ENCODE measurements around the gene ECM2. TPM values are rescaled to one million over a fixed set of nuclear protein-coding genes. Genes with fewer than 3 reads are reported as not detected.

Gene ECM2
- total and polyA plus RNA-seq, 2 of the 8 experiments (the other 6 are each of a cell fraction or from before 2014, with no cell fraction given): not detected

DNA sequence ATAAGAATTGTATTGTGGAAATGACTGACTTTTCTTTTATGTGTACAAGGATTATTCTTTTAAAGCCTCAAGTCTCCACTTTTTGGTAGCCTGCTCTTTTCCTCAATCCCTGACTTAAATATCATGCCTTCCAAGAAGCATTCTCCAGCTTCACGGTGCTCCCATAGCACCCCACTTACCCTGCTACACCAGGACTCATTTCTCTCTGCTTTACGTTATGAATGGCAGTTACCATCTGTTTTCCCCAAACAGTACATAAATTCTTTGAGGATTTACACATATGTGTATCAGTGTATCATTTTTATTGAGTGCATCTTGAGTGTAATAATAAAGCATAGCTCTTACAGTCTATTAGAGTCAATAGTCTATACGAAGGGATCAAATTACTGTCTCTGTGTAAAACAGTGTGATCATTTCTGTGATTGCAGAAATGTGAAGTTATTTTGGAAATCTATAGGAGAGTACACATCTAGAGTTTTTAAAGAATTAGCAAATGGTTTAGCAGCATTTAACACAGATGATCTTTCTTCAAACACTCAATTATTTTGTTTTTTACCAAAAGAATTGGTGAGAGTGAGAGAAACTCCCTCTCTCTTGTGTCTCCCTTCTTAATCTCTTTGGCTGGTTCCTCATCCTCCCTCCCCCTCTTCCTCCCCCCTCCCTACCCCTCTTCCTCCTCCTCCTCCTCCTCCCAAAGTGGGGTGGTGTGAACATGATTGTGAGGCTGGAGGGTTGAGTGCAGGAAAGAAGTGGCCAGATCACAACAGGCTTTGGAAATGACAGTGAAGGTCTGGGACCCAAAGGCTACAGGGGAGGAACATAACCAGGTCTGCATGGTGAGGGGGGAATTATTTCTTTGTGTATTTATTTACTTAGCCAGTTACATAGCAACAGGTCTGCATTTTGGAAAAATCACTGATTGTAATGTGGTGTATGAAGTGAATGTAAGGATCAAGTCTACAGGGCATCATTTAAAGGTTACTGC is 27.6 kb upstream of the ECM2 start:
- WGBS, 2 experiments (ENCODE audit: extremely low coverage in 1 of 2, insufficient coverage in 1 of 2, insufficient read length in 1 of 2, insufficient replicate concordance in 2 of 2, low coverage in 1 of 2, low lambda C conversion rate in 2 of 2, missing lambda C conversion rate in 1 of 2): 75% methylated on average over 3 of the region's 3 CpGs; no CpG with 5 or more reads in 1 of the 2 experiments
- no peak overlapping the region for H3K23ac ChIP-seq (ENCODE audit: insufficient read length)
- H3K4ac ChIP-seq (replicated peaks; ENCODE audit: insufficient read length, low read depth, low read length): no peak overlapping the region
- no peak overlapping the region for H3K14ac ChIP-seq (ENCODE audit: insufficient read length)
- H3K23me2 ChIP-seq (ENCODE audit: low read depth, low read length): no peaks in the 10 kb centered on the region
- no peak overlapping the region for H3K18ac ChIP-seq (ENCODE audit: extremely low read depth, low read length)
- no peaks in the 10 kb centered on the region for H3K36me3 ChIP-seq (ENCODE audit: control insufficient read depth in 2 of 4, insufficient read depth in 4 of 4, low read length in 3 of 4)
- no peak overlapping the region for H3K4me3 ChIP-seq (ENCODE audit: extremely low read depth in 1 of 4, insufficient read depth in 2 of 4, low read depth in 3 of 4, low read length in 4 of 4)
- no peaks in the 10 kb centered on the region for H3K27me3 ChIP-seq (replicated peaks in 1 of 4; ENCODE audit: control insufficient read depth in 3 of 4, extremely low read depth in 1 of 4, insufficient read depth in 3 of 4, low read length in 3 of 4)
- TF ChIP-seq, protein P1, sequence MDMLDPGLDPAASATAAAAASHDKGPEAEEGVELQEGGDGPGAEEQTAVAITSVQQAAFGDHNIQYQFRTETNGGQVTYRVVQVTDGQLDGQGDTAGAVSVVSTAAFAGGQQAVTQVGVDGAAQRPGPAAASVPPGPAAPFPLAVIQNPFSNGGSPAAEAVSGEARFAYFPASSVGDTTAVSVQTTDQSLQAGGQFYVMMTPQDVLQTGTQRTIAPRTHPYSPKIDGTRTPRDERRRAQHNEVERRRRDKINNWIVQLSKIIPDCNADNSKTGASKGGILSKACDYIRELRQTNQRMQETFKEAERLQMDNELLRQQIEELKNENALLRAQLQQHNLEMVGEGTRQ (IDR thresholded peaks at IDR 0.05; ENCODE audit: low read length): no peak
- TF ChIP-seq SIN3A (conservative IDR thresholded peaks at IDR 0.05 in 1 of 2, IDR thresholded peaks at IDR 0.05 in 1 of 2; ENCODE audit: low read depth in 1 of 2, low read length in 2 of 2) (no peak), TBP (IDR thresholded peaks at IDR 0.05; ENCODE audit: low read depth, low read length) (no peak), TAF1 (IDR thresholded peaks at IDR 0.05; ENCODE audit: low read depth, low read length) (no peak), SUZ12 (IDR thresholded peaks at IDR 0.05; ENCODE audit: low read length) (no peak), ASH2L (IDR thresholded peaks at IDR 0.05; ENCODE audit: low read length) (no peak), ZNF274 (IDR thresholded peaks at IDR 0.05; ENCODE audit: borderline replicate concordance, extremely low read depth, low read length) (no peak), E2F6 (IDR thresholded peaks at IDR 0.05) (no peak), EZH2 (IDR thresholded peaks at IDR 0.05; ENCODE audit: low read depth, low read length, severe bottlenecking) (no peak), RBBP5 (IDR thresholded peaks at IDR 0.05; ENCODE audit: borderline replicate concordance, low read depth, low read length) (no peak)
- H3K4me1 ChIP-seq (replicated peaks in 1 of 4; ENCODE audit: control insufficient read depth in 3 of 4, insufficient read depth in 4 of 4, low read length in 3 of 4): peaks cover 0 to under 1% (median 0%) of the 10 kb centered on the region in 4 experiments; a peak in 4 of 7 replicates
- POLR2A ChIA-PET (ENCODE audit: partially characterized antibody): no interaction called here
- H4K8ac ChIP-seq (ENCODE audit: extremely low read depth, insufficient read depth, low read length): no peak overlapping the region
- DNase-seq (ENCODE audit: low read depth in 1 of 2, low spot score in 2 of 2) (no peak), FAIRE-seq (no peak)
- H4K20me1 ChIP-seq (replicated peaks in 1 of 2; ENCODE audit: control insufficient read depth in 1 of 2, insufficient read depth in 2 of 2, low read length in 2 of 2): no peaks in the 10 kb centered on the region
- no peak overlapping the region for H3K9ac ChIP-seq (replicated peaks in 1 of 4; ENCODE audit: extremely low read depth in 1 of 4, low read depth in 3 of 4, low read length in 3 of 4)
- no peak overlapping the region for H3K4me2 ChIP-seq (ENCODE audit: insufficient read depth in 1 of 2, low read depth in 2 of 2, low read length in 2 of 2)
- no peak overlapping the region for H2BK20ac ChIP-seq (ENCODE audit: low read length)
- H3K56ac ChIP-seq (replicated peaks; ENCODE audit: insufficient read length, low read depth, low read length): no peak overlapping the region
- CTCF ChIA-PET (ENCODE audit: partially characterized antibody): no interaction called here
- no peak overlapping the region for H2BK5ac ChIP-seq (ENCODE audit: low read depth, low read length)
- no peak overlapping the region for H2AK5ac ChIP-seq (ENCODE audit: low read depth, low read length)
- H3K27ac ChIP-seq (ENCODE audit: low read depth, low read length): no peak overlapping the region
- no peak overlapping the region for H4K5ac ChIP-seq (ENCODE audit: insufficient read length, low read depth, low read length)
- no peak overlapping the region for H2BK120ac ChIP-seq (replicated peaks; ENCODE audit: low read depth, low read length)
- H4K91ac ChIP-seq (replicated peaks; ENCODE audit: insufficient read length, low read length): no peak overlapping the region
- H2AFZ ChIP-seq (ENCODE audit: low read length): no peak overlapping the region
- no peaks in the 10 kb centered on the region for H3K79me1 ChIP-seq (ENCODE audit: low read depth, low read length)
- H2BK15ac ChIP-seq (ENCODE audit: low read length): no peak overlapping the region
- no peak overlapping the region for H2BK12ac ChIP-seq (ENCODE audit: low read depth, low read length)
- H3K9me3 ChIP-seq (ENCODE audit: insufficient read depth in 2 of 2, low read depth in 1 of 2, low read length in 1 of 2): no peaks in the 10 kb centered on the region
- no peaks in the 10 kb centered on the region for H3K79me2 ChIP-seq (ENCODE audit: control insufficient read depth in 1 of 2, insufficient read depth in 2 of 2, low read length in 2 of 2)
